Small intestine (tissue), 7 donors: ENCODE measurements around the gene BACE1. TPM values are rescaled to one million over a fixed set of nuclear protein-coding genes. Genes with fewer than 3 reads are reported as not detected.
"Not testable (repeated sequence)": the region's sequence is repeated elsewhere in the genome, so short reads cannot be mapped to it uniquely, and the experiment has no call there.

ENCODE experiments used
- DNase-seq, 2 donors: peaks; one replicate each; pipeline versions ENCODE4 v3.0.0 to v3.0.0-alpha.2; 2013
- FAIRE-seq: peaks from 2 replicates; lab custom pipeline; 2012; peaks lifted over from hg19 to GRCh38; lab: Jason Lieb, UNC
- H3K27ac ChIP-seq, 3 donors: one replicate each; pipeline ENCODE4 v1.5.1; 2013; ENCODE audit warnings: low read length in 2 of 3, mild to moderate bottlenecking in 2 of 3, control low read depth in 1 of 3, inconsistent platforms in 1 of 3, low read depth in 1 of 3, moderate library complexity in 1 of 3
- H3K27me3 ChIP-seq, 3 donors: one replicate each; pipeline ENCODE4 v1.6.1; 2013; ENCODE audit warnings: low read length in 3 of 3, inconsistent platforms in 1 of 3; ENCODE audit not compliant: control insufficient read depth in 3 of 3, insufficient read depth in 3 of 3
- H3K36me3 ChIP-seq, 3 donors: one replicate each; pipeline ENCODE4 v1.6.1; 2013; ENCODE audit warnings: low read length in 3 of 3, inconsistent platforms in 1 of 3, low read depth in 1 of 3, mild to moderate bottlenecking in 1 of 3, moderate library complexity in 1 of 3; ENCODE audit not compliant: control insufficient read depth in 3 of 3, insufficient read depth in 2 of 3
- H3K4me1 ChIP-seq, 3 donors: one replicate each; pipeline ENCODE4 v1.6.1; 2013; ENCODE audit warnings: low read length in 2 of 3, inconsistent platforms in 1 of 3, low read depth in 1 of 3, mild to moderate bottlenecking in 1 of 3, moderate library complexity in 1 of 3; ENCODE audit not compliant: control insufficient read depth in 3 of 3, insufficient read depth in 2 of 3
- H3K4me3 ChIP-seq, 3 donors: one replicate each; pipeline ENCODE4 v1.5.1; 2013; ENCODE audit warnings: low read length in 3 of 3, control low read depth in 1 of 3, inconsistent platforms in 1 of 3, low read depth in 1 of 3, mild to moderate bottlenecking in 1 of 3, moderate library complexity in 1 of 3
- H3K9me3 ChIP-seq, 2 donors: one replicate each; pipeline ENCODE4 v1.6.1; 2013; ENCODE audit warnings: low read depth in 1 of 2, low read length in 1 of 2; ENCODE audit not compliant: control insufficient read depth in 2 of 2, insufficient read depth in 1 of 2
- WGBS, 3 donors: extraction: QIAGEN DNeasy Blood & Tissue Kit; methylation state at CpG; one replicate each; pipeline ENCODE4 v1.1.7; 2013; 5-methylcytosine and 5-hydroxymethylcytosine counted together
- polyA plus RNA-seq, 4 donors: library from polyadenylated mRNA; stranded (reverse) in 3 of 4; unstranded in 1 of 4; fragments of 200-250 nt in 3 of 4; fragments of 120-200 nt in 1 of 4; gene quantifications; one replicate each; pipeline versions ENCODE4 v1.2.1 to v1.2.3, GENCODE V29; 2013
- donor health status: healthy with polysubstance abuse.
- donor health status: control.
- donor health status: control.
- donor health status: Bipolar disorder and iron deficiency.
- donor health status: healthy.

BACE1 gene
- polyA plus RNA-seq, 4 donors: 1.6 to 27.9 (median 5.8) TPM

DNA sequence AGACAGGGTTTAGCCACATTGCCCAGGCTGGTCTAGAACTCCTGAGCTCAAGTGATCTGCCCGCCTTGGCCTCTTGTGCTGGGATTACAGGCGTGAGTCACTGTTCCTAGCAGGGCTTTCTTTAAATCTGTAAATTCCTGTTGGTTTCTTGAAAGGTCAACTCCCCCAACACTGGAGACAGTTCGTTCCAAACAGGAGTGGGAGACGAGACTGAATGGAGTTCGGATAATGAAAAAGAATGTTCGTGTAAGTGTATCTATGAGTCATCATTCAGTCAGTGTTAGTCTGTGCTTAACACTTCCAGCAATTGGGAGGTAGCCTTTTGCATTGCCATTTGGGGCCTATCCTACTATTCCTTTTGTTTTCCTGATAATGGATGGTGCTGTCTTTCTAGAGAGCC lies 34.9 kb downstream of the BACE1 start:
- H3K36me3 ChIP-seq: peaks cover 5 to 45% (median 15%) of the 10 kb centered on the region in 3 donors

DNA sequence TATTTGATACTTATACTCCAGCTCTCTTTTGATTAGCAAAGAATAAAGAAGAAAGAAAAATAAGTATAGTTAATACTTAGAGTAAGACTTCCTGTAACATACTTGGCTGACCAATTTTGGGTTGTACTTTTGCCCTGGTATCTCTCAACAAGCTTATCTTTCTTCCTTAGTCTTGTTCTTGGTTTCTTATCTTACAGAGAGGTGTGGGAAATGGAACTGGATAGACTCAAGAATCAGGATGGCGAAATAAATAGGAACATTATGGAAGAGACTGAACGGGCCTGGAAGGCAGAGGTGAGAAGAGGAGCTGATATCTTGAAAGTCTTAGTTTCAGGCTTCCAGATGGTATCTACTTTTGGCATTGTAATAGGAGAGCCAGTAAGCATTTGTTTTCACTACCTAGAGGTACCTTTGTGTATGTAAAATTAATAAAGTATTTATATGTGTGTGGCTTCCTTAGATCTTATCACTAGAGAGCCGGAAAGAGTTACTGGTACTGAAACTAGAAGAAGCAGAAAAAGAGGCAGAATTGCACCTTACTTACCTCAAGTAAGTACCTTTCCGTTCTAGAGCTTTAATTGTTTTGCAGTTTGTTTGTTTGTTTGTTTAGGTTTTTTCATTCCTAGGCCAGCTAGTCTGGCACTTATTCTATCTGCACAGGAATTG lies 36.2 kb downstream of the BACE1 start:
- H3K36me3 ChIP-seq: peaks cover 5 to 44% (median 13%) of the 10 kb centered on the region in 3 donors
- FAIRE-seq: no peak

More for the DNA sequence above, 34.9 kb downstream of the BACE1 start:
- 81 to 88% (median 86%) methylated on average over 6 of the region's 6 CpGs for WGBS, 3 donors
- Histone ChIP-seq H3K9me3 (no peaks in the 10 kb centered on the region), H3K4me3 (no peak overlapping the region), H3K27ac (no peak overlapping the region), H3K4me1 (peaks cover 0 to 4% (median 0%) of the 10 kb centered on the region in 3 donors), H3K27me3 (no peaks in the 10 kb centered on the region)
- no peak for DNase-seq
- FAIRE-seq: no peak

DNA sequence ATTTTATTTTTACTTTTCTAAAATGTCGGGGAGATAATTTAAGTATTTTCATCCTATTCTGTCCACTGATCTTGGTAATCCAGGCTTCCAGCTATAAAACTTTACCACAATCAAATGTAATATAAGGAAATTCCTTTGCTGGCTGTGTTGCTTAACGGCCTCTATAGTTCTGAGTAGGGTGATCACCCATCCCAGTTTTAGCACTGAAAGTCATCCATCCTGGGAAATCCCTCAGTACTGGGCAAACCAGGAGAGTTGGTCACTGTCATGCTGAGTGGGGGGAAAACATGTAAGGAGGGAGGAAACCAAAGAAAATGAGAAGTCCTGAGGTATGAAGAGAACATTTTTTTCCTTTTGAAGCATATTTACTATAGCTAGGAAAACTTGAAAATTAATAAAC lies 37.7 kb downstream of the BACE1 start:
- no peak overlapping the region for H3K4me3 ChIP-seq
- peaks cover 5 to 42% (median 14%) of the 10 kb centered on the region in 3 donors for H3K36me3 ChIP-seq
- H3K9me3 ChIP-seq: peaks cover 0 to 3% of the 10 kb centered on the region in 2 donors
- DNase-seq (no peak), FAIRE-seq (no peak)
- H3K27ac ChIP-seq: no peak overlapping the region
- no peaks in the 10 kb centered on the region for H3K27me3 ChIP-seq
- WGBS, 3 donors: 80 to 88% (median 85%) methylated on average over 2 of the region's 2 CpGs
- peaks cover 0 to 4% (median 0%) of the 10 kb centered on the region in 3 donors for H3K4me1 ChIP-seq

More for the DNA sequence above, 36.2 kb downstream of the BACE1 start:
- Histone ChIP-seq H3K9me3 (no peaks in the 10 kb centered on the region), H3K4me3 (no peak overlapping the region), H3K27ac (peak overlapping the region in 1 of 3 donors; percentile 43), H3K4me1 (peaks cover 0 to 4% (median 0%) of the 10 kb centered on the region in 3 donors), H3K27me3 (no peaks in the 10 kb centered on the region)
- WGBS, 3 donors: 52 to 69% (median 66%) methylated on average over 4 of the region's 4 CpGs
- DNase-seq: peak in 1 of 2 donors; percentile 21

DNA sequence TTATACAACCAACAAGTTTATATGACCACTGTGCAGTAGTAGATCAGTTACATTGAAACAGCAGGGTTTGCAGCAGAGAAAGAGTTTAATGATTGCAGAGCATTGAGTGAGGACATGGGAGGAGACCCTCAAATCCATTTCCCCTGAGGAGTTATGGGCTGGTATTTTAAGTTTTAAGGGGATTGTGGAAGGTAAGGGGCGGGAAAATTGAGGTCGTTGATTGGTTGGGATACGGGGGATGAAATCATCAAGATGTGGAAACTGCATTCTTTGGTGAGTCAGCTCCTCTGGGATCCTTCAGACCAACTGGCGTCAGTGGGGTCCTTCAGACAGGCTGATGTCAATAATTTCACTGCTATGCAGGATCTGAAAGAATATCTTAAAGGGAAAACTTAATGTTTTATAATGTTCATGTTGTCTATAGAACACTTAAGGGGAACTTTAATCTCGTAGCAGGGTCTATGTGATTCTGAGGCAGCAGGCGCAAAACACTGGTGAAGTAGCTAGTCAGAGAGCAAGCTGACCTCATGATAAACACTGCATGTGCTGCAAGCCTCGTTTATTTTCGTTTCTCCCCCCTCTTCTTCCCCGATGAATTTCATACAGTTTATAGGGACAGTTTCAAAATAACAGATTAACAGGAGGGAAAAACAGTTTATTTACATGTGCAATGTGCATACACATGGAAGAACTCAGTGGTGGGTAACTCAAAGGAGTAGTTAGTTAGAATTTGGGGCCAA lies 42.3 kb downstream of the BACE1 start:
- H3K27me3 ChIP-seq: no peaks in the 10 kb centered on the region
- FAIRE-seq (no peak), DNase-seq (no peak)
- no peaks in the 10 kb centered on the region for H3K4me1 ChIP-seq
- H3K36me3 ChIP-seq: peaks cover 2 to 29% (median 3%) of the 10 kb centered on the region in 3 donors
- 84 to 95% (median 95%) methylated on average over 9 of the region's 9 CpGs for WGBS, 3 donors
- no peak overlapping the region for H3K27ac ChIP-seq
- no peak overlapping the region for H3K4me3 ChIP-seq
- peaks cover 0 to 3% of the 10 kb centered on the region in 2 donors for H3K9me3 ChIP-seq

DNA sequence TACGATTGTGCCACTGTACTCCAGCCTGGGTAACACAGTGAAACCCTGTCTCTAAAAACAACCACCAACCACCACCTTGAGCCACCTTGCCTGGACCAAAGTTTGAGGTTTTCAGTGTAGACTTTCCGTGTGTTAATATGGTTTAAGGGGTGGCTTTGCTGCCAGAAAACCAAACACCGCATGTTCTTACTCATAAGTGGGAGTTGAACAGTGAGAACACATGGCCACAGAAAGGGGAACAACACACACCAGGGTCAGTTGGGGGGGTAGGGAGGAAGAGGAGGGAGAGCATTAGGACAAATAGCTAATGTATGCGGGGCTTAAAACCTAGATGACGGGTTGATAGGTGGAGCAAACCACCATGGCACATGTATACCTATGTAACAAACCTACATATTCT lies 43.9 kb downstream of the BACE1 start:
- DNase-seq, H3K27me3 ChIP-seq, H3K4me1 ChIP-seq, FAIRE-seq, H3K4me3 ChIP-seq, H3K9me3 ChIP-seq, H3K27ac ChIP-seq: not testable (repeated sequence)
- peaks cover 2 to 31% (median 5%) of the 10 kb centered on the region in 3 donors for H3K36me3 ChIP-seq
- 90 to 97% (median 94%) methylated on average over 5 of the region's 5 CpGs for WGBS, 3 donors

DNA sequence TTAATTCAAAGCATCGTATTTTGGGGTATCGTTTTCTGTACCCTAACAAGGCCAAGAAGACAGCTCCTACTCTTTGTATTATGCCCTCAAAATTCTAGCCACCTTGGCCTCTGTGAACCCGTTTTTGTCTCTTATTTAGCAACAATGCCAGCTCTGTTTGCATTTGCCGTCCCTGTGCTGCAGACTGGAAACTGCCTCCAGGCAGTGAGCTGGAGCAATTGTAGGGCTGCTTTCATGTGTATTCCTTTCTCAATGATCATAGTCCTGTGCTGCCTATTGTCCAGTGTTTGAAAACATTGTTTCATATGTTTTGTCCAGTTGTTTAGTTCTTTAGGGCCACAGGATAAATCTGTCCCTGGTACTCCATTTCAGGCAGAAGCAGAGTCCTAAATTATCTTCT lies 44.8 kb downstream of the BACE1 start:
- H3K36me3 ChIP-seq: peaks cover 2 to 34% (median 5%) of the 10 kb centered on the region in 3 donors
- H3K9me3 ChIP-seq: peaks cover 0 to 3% of the 10 kb centered on the region in 2 donors
- FAIRE-seq (no peak), DNase-seq (no peak)
- H3K27ac ChIP-seq: no peak overlapping the region
- H3K4me1 ChIP-seq: no peaks in the 10 kb centered on the region
- H3K27me3 ChIP-seq: no peaks in the 10 kb centered on the region
- no peak overlapping the region for H3K4me3 ChIP-seq
- 93 to 99% (median 97%) methylated on average over 4 of the region's 4 CpGs for WGBS, 3 donors

DNA sequence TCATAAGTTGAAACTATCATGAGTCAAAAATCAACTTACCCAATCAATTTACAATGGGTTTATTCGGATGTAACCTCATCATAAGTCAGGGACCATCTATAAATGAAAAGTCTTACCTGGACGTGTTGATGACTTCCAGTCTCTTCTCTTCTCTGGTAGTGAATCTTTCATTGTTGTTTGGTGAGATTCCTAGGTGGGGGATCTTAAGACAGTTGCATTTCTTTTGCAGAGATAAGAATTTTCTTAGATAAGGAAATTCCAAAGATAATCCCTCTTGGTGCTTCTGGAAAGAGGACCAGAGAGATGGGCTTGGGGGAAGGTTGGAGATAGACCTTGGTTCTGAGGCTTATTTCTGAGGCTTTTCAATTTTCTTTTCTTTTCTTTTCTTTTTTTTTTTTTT lies 46.2 kb downstream of the BACE1 start:
- FAIRE-seq (no peak), DNase-seq (no peak)
- H3K9me3 ChIP-seq: peaks cover 0 to 3% of the 10 kb centered on the region in 2 donors
- no peak overlapping the region for H3K27ac ChIP-seq
- no peaks in the 10 kb centered on the region for H3K4me1 ChIP-seq
- no peaks in the 10 kb centered on the region for H3K27me3 ChIP-seq
- WGBS, 3 donors: 90 to 91% (median 90%) methylated on average over 2 of the region's 2 CpGs
- peaks cover 2 to 32% (median 5%) of the 10 kb centered on the region in 3 donors for H3K36me3 ChIP-seq
- H3K4me3 ChIP-seq: no peak overlapping the region

DNA sequence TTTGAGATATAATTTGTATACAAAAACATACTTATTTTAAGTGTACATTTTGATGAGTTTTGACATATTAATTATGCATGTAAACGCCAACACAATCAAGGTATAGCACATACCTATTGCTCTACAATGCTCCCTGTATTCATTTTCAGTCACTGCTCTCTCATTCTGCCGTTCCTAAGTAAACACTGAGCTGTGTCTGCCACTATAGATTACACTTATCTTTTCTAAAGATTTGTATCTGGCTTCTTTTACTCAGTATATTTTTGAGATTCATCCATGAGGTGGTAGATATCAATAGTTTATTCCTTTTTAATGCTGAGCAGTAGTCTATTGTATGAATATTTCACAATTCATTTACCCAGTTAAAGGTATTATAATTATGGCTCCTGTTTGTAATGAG lies 50.3 kb downstream of the BACE1 start:
- Histone ChIP-seq H3K36me3 (peaks cover 0 to 35% (median 2%) of the 10 kb centered on the region in 3 donors), H3K4me3 (no peak overlapping the region), H3K4me1 (no peaks in the 10 kb centered on the region), H3K9me3 (no peaks in the 10 kb centered on the region), H3K27me3 (no peaks in the 10 kb centered on the region), H3K27ac (no peak overlapping the region)
- DNase-seq: no peak
- 69 to 80% (median 79%) methylated on average over 2 of the region's 2 CpGs for WGBS, 3 donors
- no peak for FAIRE-seq
